ENCODE measurements around the gene GAS6.

DNA sequence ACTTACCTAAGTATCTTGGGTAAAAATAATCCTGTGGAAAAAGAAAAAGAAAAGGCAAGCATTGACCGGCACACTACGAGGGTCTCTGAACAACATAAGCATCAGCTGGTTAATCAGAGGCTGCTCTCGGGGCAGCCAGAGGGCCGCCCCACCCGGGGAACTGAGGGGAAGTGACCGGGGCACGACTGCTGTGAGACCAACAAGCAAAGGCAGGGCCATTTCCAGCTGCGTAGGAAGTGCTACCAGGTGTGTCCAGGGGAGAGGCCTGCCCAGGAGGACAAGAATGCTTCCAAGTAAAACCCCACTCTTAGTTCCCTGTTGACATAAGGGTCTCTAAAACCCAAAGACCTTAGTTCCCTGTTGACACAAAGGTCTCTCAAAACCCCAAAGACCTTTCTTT, 15.9 kb downstream of the GAS6 start:
- TF ChIP-seq, protein P1, sequence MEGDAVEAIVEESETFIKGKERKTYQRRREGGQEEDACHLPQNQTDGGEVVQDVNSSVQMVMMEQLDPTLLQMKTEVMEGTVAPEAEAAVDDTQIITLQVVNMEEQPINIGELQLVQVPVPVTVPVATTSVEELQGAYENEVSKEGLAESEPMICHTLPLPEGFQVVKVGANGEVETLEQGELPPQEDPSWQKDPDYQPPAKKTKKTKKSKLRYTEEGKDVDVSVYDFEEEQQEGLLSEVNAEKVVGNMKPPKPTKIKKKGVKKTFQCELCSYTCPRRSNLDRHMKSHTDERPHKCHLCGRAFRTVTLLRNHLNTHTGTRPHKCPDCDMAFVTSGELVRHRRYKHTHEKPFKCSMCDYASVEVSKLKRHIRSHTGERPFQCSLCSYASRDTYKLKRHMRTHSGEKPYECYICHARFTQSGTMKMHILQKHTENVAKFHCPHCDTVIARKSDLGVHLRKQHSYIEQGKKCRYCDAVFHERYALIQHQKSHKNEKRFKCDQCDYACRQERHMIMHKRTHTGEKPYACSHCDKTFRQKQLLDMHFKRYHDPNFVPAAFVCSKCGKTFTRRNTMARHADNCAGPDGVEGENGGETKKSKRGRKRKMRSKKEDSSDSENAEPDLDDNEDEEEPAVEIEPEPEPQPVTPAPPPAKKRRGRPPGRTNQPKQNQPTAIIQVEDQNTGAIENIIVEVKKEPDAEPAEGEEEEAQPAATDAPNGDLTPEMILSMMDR (IDR thresholded peaks at IDR 0.05): no peak
- TF ChIP-seq POLR2A (IDR thresholded peaks at IDR 0.05) (no peak), POLR2AphosphoS5 (IDR thresholded peaks at IDR 0.05; ENCODE audit: insufficient read depth in 1 of 2, low read depth in 1 of 2) (no peak)
